Retinal pigment epithelial cell (primary cell): Measurements from ENCODE around the gene LAMC3.

Experiments used
- DNase-seq: peaks from one replicate; pipeline ENCODE4 v3.0.0-alpha.2; 2010; ENCODE audit warnings: low read depth
- H3K4me3 ChIP-seq: 2 replicates; pipeline ENCODE4 v1.5.1; 2011; ENCODE audit warnings: mild to moderate bottlenecking, low read length, control low read depth, moderate library complexity
- TF ChIP-seq, protein P1 (sequence below): conservative IDR thresholded peaks from 2 replicates; pipeline ENCODE4 v1.5.1; 2011; ENCODE audit warnings: low read depth, low read length, control low read depth, inconsistent platforms

The LAMC3 gene

DNA sequence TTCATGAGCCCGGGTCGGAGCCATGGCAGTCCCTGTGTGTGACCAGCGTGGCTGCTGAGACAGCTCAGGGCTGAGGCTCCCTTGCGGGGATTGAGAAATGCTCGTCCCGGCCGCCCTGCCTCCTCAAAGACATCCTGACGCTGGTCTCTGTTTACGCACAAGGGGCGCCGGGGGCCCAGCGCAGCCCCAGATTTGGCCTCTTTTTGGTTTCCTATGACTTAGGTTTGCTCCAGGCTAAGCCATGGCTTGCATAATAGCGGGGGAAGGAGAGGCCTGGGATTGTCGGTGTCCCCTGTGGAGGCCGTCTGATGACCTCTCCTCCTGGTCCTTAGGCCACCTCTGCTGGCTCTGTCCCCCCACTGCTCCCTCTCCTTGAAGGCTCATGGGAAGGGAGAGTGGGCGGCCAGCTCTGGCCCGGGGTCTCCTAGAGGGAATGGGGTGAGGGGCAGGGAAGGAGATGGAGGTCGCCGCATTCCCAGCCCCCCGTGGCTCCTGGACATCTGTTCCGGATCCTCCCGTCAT is 3.5 kb downstream of the LAMC3 start:
- TF ChIP-seq, protein P1, sequence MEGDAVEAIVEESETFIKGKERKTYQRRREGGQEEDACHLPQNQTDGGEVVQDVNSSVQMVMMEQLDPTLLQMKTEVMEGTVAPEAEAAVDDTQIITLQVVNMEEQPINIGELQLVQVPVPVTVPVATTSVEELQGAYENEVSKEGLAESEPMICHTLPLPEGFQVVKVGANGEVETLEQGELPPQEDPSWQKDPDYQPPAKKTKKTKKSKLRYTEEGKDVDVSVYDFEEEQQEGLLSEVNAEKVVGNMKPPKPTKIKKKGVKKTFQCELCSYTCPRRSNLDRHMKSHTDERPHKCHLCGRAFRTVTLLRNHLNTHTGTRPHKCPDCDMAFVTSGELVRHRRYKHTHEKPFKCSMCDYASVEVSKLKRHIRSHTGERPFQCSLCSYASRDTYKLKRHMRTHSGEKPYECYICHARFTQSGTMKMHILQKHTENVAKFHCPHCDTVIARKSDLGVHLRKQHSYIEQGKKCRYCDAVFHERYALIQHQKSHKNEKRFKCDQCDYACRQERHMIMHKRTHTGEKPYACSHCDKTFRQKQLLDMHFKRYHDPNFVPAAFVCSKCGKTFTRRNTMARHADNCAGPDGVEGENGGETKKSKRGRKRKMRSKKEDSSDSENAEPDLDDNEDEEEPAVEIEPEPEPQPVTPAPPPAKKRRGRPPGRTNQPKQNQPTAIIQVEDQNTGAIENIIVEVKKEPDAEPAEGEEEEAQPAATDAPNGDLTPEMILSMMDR = no peak
- DNase-seq = no peak

DNA sequence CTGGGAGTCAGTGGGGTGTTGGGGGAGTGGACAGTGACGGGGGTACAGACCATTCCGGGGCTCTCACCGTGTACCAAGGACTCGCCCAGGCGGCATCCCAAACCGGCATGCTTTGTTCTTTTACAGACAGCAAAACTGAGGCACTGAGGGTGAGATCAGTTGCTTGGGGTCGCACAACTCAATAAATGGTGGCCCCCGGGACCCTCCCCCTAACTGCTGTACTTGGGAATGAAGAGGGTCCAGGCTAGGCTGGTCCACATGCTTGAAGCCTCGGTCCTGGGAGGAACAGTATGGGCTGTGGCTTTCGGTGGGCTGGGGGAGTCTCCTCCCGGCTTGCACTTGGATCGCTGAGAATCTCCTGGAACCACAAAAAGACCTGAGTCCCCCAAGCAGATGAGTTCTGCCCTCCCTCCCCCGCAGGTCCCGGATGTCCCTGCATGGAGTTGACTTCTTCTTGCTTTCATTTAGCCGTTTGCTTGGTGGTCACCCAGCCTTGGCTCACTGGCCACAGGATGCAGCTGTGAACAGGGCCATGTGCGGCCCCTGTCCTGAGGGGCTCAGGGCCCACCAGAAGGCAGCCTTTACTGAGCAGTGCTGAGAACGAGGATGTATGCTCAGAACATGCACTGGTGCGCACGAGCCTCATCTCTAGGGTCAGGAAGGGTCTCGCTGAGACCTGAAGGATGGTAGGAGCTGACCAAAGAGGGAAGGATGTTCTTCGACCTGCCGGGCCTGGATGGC is 4.2 kb downstream of the LAMC3 start:
- no peak for DNase-seq
- TF ChIP-seq, protein P1 = no peak

More for the DNA sequence above, 3.5 kb downstream of the LAMC3 start:
- H3K4me3 ChIP-seq = no peak overlapping the region

DNA sequence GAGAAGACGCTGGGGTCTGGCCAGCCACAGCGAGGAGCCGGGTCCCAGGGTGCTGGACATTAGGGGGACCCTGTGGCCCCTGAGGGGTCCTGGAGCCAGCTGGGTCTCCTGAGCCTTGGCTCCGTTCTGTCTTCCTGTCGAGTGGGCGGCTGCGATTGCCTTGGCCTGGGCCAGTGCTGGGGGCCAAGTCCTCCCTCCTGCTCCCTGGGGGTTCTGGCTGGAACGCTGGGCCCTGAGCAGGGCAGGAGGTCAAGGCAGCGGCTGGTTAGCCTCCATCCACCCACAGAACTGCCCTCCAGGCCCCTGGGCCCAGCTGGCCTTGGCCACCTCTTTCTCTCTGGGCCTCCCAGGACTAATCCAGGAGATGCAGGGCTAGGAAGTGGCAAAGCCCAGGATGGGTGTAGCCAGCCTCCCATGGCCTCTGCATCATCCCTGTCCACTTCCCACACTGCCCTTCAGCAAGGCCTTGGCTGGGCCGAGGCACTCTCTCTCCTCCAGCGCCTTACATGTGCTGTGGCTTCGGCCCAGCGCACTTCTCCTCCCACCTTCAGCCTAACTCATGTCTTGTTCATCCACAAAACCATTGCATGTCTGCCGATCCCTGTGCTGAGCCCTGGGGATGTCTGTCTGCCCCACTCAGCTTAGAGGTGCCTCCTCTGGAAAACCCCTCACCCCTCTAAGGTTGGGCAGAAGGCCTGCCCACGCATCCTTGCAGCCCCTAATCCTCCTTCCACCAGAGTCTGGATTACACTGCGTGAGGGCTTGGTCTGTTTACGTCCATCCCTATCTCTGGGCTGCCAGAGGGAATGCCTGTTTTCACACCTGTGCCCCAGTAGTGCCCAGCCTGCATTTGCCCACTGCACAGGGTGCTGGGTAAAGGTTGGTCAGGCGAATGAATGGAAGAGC is 5.0 kb downstream of the LAMC3 start:
- no peak overlapping the region for H3K4me3 ChIP-seq
- no peak for DNase-seq
- TF ChIP-seq, protein P1 = no peak

More for the DNA sequence above, 4.2 kb downstream of the LAMC3 start:
- H3K4me3 ChIP-seq = no peak overlapping the region

DNA sequence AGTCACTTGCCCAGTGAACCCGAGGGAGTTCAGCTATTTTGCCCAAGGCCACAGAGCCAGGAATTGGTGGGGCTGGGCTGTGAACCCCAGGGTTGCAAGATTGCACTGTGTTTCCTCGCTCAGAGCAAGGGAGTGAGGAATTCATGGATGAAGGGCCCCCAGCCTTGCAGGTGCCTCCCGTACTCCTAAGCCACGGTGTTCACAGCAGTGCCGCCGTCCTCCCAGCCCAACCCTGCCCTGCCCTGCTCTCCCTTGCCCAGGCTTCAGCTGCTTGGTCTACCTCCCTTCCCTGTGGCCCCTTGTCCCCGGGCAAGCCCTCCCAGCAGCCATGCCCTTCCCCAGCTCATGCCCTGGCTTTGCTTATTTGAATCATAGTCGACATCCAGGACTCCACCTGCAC is 6.1 kb downstream of the LAMC3 start:
- H3K4me3 ChIP-seq = no peak overlapping the region
- TF ChIP-seq, protein P1 = no peak
- DNase-seq = no peak

DNA sequence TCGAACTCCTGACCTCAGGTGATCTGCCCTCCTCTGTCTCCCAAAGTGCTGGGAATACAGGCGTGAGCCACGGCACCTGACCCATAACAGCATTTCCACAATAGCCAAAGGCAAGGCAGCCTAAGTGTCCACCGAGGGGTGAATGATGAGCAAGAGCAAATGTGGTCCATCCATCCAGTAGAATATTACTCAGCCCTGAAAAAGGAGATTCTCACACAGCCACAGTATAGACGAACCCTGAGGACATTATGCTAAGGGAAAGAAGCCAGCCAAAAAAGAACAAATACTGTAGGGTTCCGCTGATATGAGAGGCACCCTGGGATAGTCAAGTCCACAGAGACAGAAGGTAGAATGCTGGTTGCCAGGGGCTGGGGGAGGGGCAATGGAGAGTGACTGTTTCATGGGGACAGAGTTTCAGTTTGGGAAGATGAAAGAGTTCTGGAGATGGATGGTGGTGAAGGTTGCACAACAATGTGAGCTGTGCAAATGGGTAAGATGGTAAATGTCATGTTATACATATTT is 7.0 kb downstream of the LAMC3 start:
- TF ChIP-seq, protein P1 = no peak
- H3K4me3 ChIP-seq = no peak overlapping the region
- DNase-seq = no peak

DNA sequence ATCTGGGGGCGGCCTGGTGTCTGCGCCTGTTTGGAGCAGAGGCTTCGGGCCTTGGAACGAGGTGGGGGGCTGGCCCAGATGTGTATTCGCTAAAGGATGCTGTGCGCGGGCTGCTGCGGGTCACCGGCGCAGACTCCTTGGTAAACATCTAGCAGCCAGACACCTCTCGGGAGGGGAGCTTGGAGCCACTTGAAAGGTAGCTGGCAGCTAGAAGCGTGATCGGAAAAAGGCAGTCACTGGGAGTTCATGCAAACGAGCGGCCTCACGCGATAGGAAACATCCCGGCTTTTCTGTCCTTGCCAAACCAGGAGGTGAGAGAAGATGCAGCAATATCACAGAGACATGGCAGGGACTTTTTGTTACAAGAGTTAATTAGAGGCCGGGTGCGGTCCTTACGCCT is 8.1 kb downstream of the LAMC3 start:
- DNase-seq = no peak
- TF ChIP-seq, protein P1 = no peak
- no peak overlapping the region for H3K4me3 ChIP-seq
